Measurements from ENCODE around the gene CDH8.
"Not testable (repeated sequence)": the region's sequence is repeated elsewhere in the genome, so short reads cannot be mapped to it uniquely, and the experiment has no call there.

Gene CDH8

GRCh38 chr16:61929776-61930175 lies 106.5 kb downstream of the CDH8 start:
- no peak for DNase-seq

GRCh38 chr16:61926766-61927165 lies 109.5 kb downstream of the CDH8 start:
- DNase-seq = no peak

GRCh38 chr16:61923629-61924028 lies 112.6 kb downstream of the CDH8 start:
- no peak for DNase-seq

- DNase-seq = no peak
These were observed 114.9 kb downstream of the CDH8 start for GRCh38 chr16:61921373-61921772.

GRCh38 chr16:61917865-61918826 lies 118.1 kb downstream of the CDH8 start:
- DNase-seq = not testable (repeated sequence)

- no peak for DNase-seq
These were observed 120.7 kb downstream of the CDH8 start for GRCh38 chr16:61915569-61915968.

GRCh38 chr16:61909074-61909473 lies 127.2 kb downstream of the CDH8 start:
- DNase-seq = no peak

GRCh38 chr16:61908426-61908825 lies 127.8 kb downstream of the CDH8 start:
- no peak for DNase-seq

- no peak for DNase-seq
These were observed 134.5 kb downstream of the CDH8 start for GRCh38 chr16:61901689-61902088.

GRCh38 chr16:61900482-61900881 lies 135.8 kb downstream of the CDH8 start:
- no peak for DNase-seq

- DNase-seq = no peak
These were observed 138.6 kb downstream of the CDH8 start for GRCh38 chr16:61897657-61898056.

GRCh38 chr16:61892531-61892930 lies 143.7 kb downstream of the CDH8 start:
- no peak for DNase-seq

GRCh38 chr16:61891460-61891859 lies 144.8 kb downstream of the CDH8 start:
- DNase-seq = no peak

GRCh38 chr16:61890386-61890785 lies 145.9 kb downstream of the CDH8 start:
- no peak for DNase-seq

- DNase-seq = no peak
These were observed 148.3 kb downstream of the CDH8 start for GRCh38 chr16:61887903-61888302.

GRCh38 chr16:61885343-61885742 lies 150.9 kb downstream of the CDH8 start:
- DNase-seq = no peak

- DNase-seq = no peak
These were observed 156.9 kb downstream of the CDH8 start for GRCh38 chr16:61879306-61879705.

- DNase-seq = no peak
These were observed 158.8 kb downstream of the CDH8 start for GRCh38 chr16:61877436-61877835.

GRCh38 chr16:61872778-61873119 lies 163.5 kb downstream of the CDH8 start:
- no peak for DNase-seq

GRCh38 chr16:61871837-61872777 lies 164.1 kb downstream of the CDH8 start:
- no peak for DNase-seq

- DNase-seq = no peak
These were observed 173.8 kb downstream of the CDH8 start for GRCh38 chr16:61862221-61863155.

GRCh38 chr16:61858988-61859387 lies 177.2 kb downstream of the CDH8 start:
- no peak for DNase-seq

GRCh38 chr16:61842666-61843065 lies 193.6 kb downstream of the CDH8 start:
- DNase-seq = no peak
